HepG2 (cell line): ENCODE results near the gene SNX30. TPM values are rescaled to one million over a fixed set of nuclear protein-coding genes. Genes with fewer than 3 reads are reported as not detected.

Experiments
- ATAC-seq: fragments of 200-7000 bp; cut with Tn5 transposase; 3 replicates; pipeline ENCODE4 v1.9.1; 2020; ENCODE audit warnings: mild to moderate bottlenecking, moderate library complexity
- BruUV-seq: library from RNA; stranded (reverse); fragments of 400-500 nt; replicated peaks from 2 replicates; lab custom pipeline; 2021; lab: Mats Ljungman, UMichigan
- CTCF ChIA-PET: fragments of 300-600 bp; formaldehyde crosslinking; extraction: SDS; loops from one replicate; lab custom pipeline; 2021; ENCODE audit warnings: low total read pairs, inconsistent platforms, low intra/inter-chr PET ratio; lab: Yijun Ruan, JAX
- POLR2A ChIA-PET: fragments of 350-600 bp; sonication (Branson Sonifier 250); formaldehyde crosslinking; loops from one replicate; lab custom pipeline; 2020; ENCODE audit warnings: antibody characterized with exemption, inconsistent platforms; lab: Yijun Ruan, JAX
- DNase-seq: peaks from one replicate; pipeline ENCODE4 v3.0.0-alpha.2; 2015; ENCODE audit warnings: low spot score
- FAIRE-seq: peaks from 3 replicates; lab custom pipeline; 2011; peaks lifted over from hg19 to GRCh38; lab: Jason Lieb, UNC
- H2AFZ ChIP-seq: one replicate; pipeline ENCODE4 v1.6.1; 2011; ENCODE audit warnings: low read length, inconsistent platforms
- H3K27ac ChIP-seq: fragments of 300-600 bp; 3 replicates; pipeline ENCODE4 v1.8.0; 2011; ENCODE audit warnings: mixed run types, mild to moderate bottlenecking, mixed read lengths, low read length, inconsistent platforms; ENCODE audit not compliant: insufficient read depth; ENCODE audit errors: extremely low read length
- H3K27me3 ChIP-seq, 2 experiments: fragments of 200-600 bp in 1 of 2; 2 replicates in 1 of 2; 3 replicates in 1 of 2; pipeline versions ENCODE4 v1.6.0 to v1.8.0; 2011; ENCODE audit warnings: low read length in 2 of 2, mild to moderate bottlenecking in 2 of 2, moderate library complexity in 2 of 2, inconsistent platforms in 1 of 2; ENCODE audit not compliant: insufficient read depth in 2 of 2, control insufficient read depth in 1 of 2
- H3K36me3 ChIP-seq, 2 experiments: fragments of 200-600 bp in 1 of 2; replicated peaks in 1 of 2; 2 replicates in 1 of 2; 3 replicates in 1 of 2; pipeline versions ENCODE4 v1.5.1 to v1.8.0; 2011; ENCODE audit warnings: low read length in 2 of 2, inconsistent platforms in 1 of 2; ENCODE audit not compliant: insufficient read depth in 2 of 2, control insufficient read depth in 1 of 2
- H3K4me1 ChIP-seq: 2 replicates; pipeline ENCODE4 v1.5.1; 2012; ENCODE audit warnings: low read length, inconsistent platforms; ENCODE audit not compliant: insufficient read depth
- H3K4me2 ChIP-seq: 2 replicates; pipeline ENCODE4 v1.6.0; 2011; ENCODE audit warnings: low read depth, low read length, inconsistent platforms
- H3K4me3 ChIP-seq, 3 experiments: fragments of 200-600 bp in 1 of 3; sonication (generic), shearing (Covaris generic) in 1 of 3; replicated peaks in 1 of 3; 2 replicates each; pipeline ENCODE4 v1.5.1; 2011 to 2016; ENCODE audit warnings: low read length in 3 of 3, inconsistent platforms in 2 of 3, low read depth in 2 of 3, mild to moderate bottlenecking in 2 of 3, control low read depth in 1 of 3, mixed read lengths in 1 of 3; ENCODE audit not compliant: insufficient read depth in 1 of 3
- H3K79me2 ChIP-seq: one replicate; pipeline ENCODE4 v1.6.1; 2011; ENCODE audit warnings: low read length, inconsistent platforms; ENCODE audit not compliant: insufficient read depth
- H3K9ac ChIP-seq: 2 replicates; pipeline ENCODE4 v1.6.0; 2011; ENCODE audit warnings: mild to moderate bottlenecking, low read depth, low read length, inconsistent platforms; ENCODE audit not compliant: insufficient read depth
- H3K9me3 ChIP-seq: 2 replicates; pipeline ENCODE4 v1.5.1; 2012; ENCODE audit warnings: mild to moderate bottlenecking, low read length
- H4K20me1 ChIP-seq: 2 replicates; pipeline ENCODE4 v1.6.0; 2011; ENCODE audit warnings: inconsistent platforms, mild to moderate bottlenecking, low read length, moderate library complexity; ENCODE audit not compliant: insufficient read depth
- CENPX ChIP-seq: sonication (generic); formaldehyde crosslinking; IDR thresholded peaks from 2 replicates; pipeline ENCODE4 v1.9.0; 2021; ENCODE audit warnings: mild to moderate bottlenecking, missing genetic modification reagents, moderate library complexity
- FOSL1 ChIP-seq: sonication (generic); formaldehyde crosslinking; IDR thresholded peaks from 2 replicates; pipeline ENCODE4 v1.9.0; 2021; ENCODE audit warnings: missing genetic modification reagents, borderline replicate concordance
- GATAD1 ChIP-seq: IDR thresholded peaks from 2 replicates; pipeline ENCODE4 v1.6.1; 2016; ENCODE audit warnings: missing genetic modification reagents, missing compliant biosample characterization
- ISL2 ChIP-seq: sonication (generic); formaldehyde crosslinking; IDR thresholded peaks from 2 replicates; pipeline ENCODE4 v1.5.0; 2020; ENCODE audit warnings: missing genetic modification reagents
- MTF1 ChIP-seq: sonication (generic); formaldehyde crosslinking; IDR thresholded peaks from 2 replicates; pipeline ENCODE4 v1.5.0; 2020; ENCODE audit warnings: missing genetic modification reagents
- NCOA2 ChIP-seq: sonication (generic); formaldehyde crosslinking; IDR thresholded peaks from 2 replicates; pipeline ENCODE4 v1.8.0; 2022; ENCODE audit warnings: inconsistent platforms
- RAD51 ChIP-seq: fragments of 450-650 bp; IDR thresholded peaks from 2 replicates; pipeline ENCODE4 v1.6.1; 2016; ENCODE audit warnings: borderline replicate concordance
- TCF7 ChIP-seq: sonication (generic); IDR thresholded peaks from 2 replicates; pipeline ENCODE4 v1.6.1; 2016; ENCODE audit warnings: antibody characterized with exemption, low read depth
- ZNF749 ChIP-seq: sonication (generic); formaldehyde crosslinking; IDR thresholded peaks from 2 replicates; pipeline ENCODE4 v1.8.0; 2022; ENCODE audit warnings: mild to moderate bottlenecking, missing genetic modification reagents, moderate library complexity, borderline replicate concordance
- WGBS: methylation state at CpG from one replicate; pipeline ENCODE4 v1.1.6; 2017; ENCODE audit warnings: low lambda C conversion rate; 5-methylcytosine and 5-hydroxymethylcytosine counted together
- in situ Hi-C: cut with HindIII; loops from 2 replicates; pipeline ENCODE4 v1.10.0; 2017; ENCODE audit warnings: low pct_unique_long_range_greater_than_20kb; ENCODE audit not compliant: extremely low pct_ligation_motif_present
- intact Hi-C: fragments of 100-400 bp; cut with micrococcal nuclease; formaldehyde crosslinking; loops from one replicate; pipeline ENCODE4 v1.10.0; 2022; ENCODE audit not compliant: unreplicated experiment
- polyA plus RNA-seq, 8 experiments: library from polyadenylated mRNA; depleted of rRNA in 3 of 8; stranded (reverse) in 7 of 8; unstranded in 1 of 8; fragments of >200 nt; fragmentation: Illumina TruSeq in 4 of 8; extraction: Trizol in 4 of 8; gene quantifications; 2 replicates each; pipeline versions ENCODE4 v1.2.1 to v1.2.3, GENCODE V29; 2011 to 2016; ENCODE audit warnings: low read depth in 4 of 8, missing spikeins in 1 of 8, mixed read lengths in 1 of 8; ENCODE audit not compliant: insufficient read depth in 1 of 8
- total RNA-seq, 5 experiments: library from RNA; depleted of rRNA; stranded (reverse); fragments of >200 nt; fragmentation: Illumina TruSeq; extraction: Trizol; gene quantifications; 2 replicates each; pipeline ENCODE4 v1.2.3, GENCODE V29; 2016; ENCODE audit warnings: low read depth in 1 of 5
- TF ChIP-seq, protein P1 (sequence below): sonication (generic); formaldehyde crosslinking; IDR thresholded peaks from 2 replicates; pipeline ENCODE4 v1.4.0; 2020; ENCODE audit warnings: missing genetic modification reagents; ENCODE audit errors: not compliant biosample characterization

Gene SNX30
- total and polyA plus RNA-seq, 2 of the 13 experiments (the other 11 are each of a cell fraction or from before 2014, with no cell fraction given) = 4.4 to 12.4 TPM

- Histone ChIP-seq H3K27me3 (no peaks in the 10 kb centered on the region), H3K36me3 (no peaks in the 10 kb centered on the region), H3K27ac (no peak overlapping the region), H3K79me2 (no peaks in the 10 kb centered on the region), H4K20me1 (no peaks in the 10 kb centered on the region), H3K9ac (no peak overlapping the region), H2AFZ (no peak overlapping the region), H3K4me1 (peaks cover 30% of the 10 kb centered on the region), H3K9me3 (no peaks in the 10 kb centered on the region), H3K4me2 (no peak overlapping the region), H3K4me3 (no peak overlapping the region)
- no TSS peak for BruUV-seq
- no peak for FAIRE-seq
- TF ChIP-seq ZNF749 (CRISPR knock-in tag) (no peak), GATAD1 (CRISPR knock-in tag) (no peak), ISL2 (no peak), RAD51 (no peak), NCOA2 (CRISPR knock-in tag) (no peak), MTF1 (no peak), TCF7 (no peak), FOSL1 (CRISPR knock-in tag) (no peak), CENPX (CRISPR knock-in tag) (no peak)
- TF ChIP-seq, protein P1, sequence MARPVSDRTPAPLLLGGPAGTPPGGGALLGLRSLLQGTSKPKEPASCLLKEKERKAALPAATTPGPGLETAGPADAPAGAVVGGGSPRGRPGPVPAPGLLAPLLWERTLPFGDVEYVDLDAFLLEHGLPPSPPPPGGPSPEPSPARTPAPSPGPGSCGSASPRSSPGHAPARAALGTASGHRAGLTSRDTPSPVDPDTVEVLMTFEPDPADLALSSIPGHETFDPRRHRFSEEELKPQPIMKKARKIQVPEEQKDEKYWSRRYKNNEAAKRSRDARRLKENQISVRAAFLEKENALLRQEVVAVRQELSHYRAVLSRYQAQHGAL = no peak
- CTCF ChIA-PET = no interaction called here
- in situ Hi-C loops = no loop called here
- 94% methylated on average over 2 of the region's 2 CpGs for WGBS
- POLR2A ChIA-PET = interaction anchor here (1.1 kb wide), 1 partner anchor 17 kb away, joined by 4 read pairs; the partner anchor contains the start of gene INIP
- no peak for DNase-seq
- no peak for ATAC-seq
- intact Hi-C loops = no loop called here
Measured at GRCh38 chr9:112734892-112735291, 15.7 kb upstream of the SNX30 start.
